Liver (tissue), 9 donors: ENCODE measurements around the gene RNF220. TPM values are rescaled to one million over a fixed set of nuclear protein-coding genes. Genes with fewer than 3 reads are reported as not detected.

Experiments used
- DNase-seq: peaks from one replicate; pipeline ENCODE4 v3.0.0-alpha.2; 2017; ENCODE audit warnings: low spot score
- H3K27ac ChIP-seq, 2 donors: one replicate each; pipeline ENCODE4 v1.7.0; 2013; ENCODE audit warnings: inconsistent platforms in 2 of 2, low read length in 2 of 2, control low read depth in 1 of 2, low read depth in 1 of 2, mild to moderate bottlenecking in 1 of 2
- H3K27me3 ChIP-seq, 4 donors: one replicate each; pipeline versions ENCODE4 v1.6.1 to v1.7.0; 2013; ENCODE audit warnings: low read length in 3 of 4, inconsistent platforms in 1 of 4, mild to moderate bottlenecking in 1 of 4, moderate library complexity in 1 of 4; ENCODE audit not compliant: control insufficient read depth in 4 of 4, insufficient read depth in 4 of 4
- H3K36me3 ChIP-seq, 4 donors: one replicate each; pipeline versions ENCODE4 v1.6.1 to v1.7.0; 2013; ENCODE audit warnings: low read length in 3 of 4, mild to moderate bottlenecking in 3 of 4, low read depth in 1 of 4, moderate library complexity in 1 of 4; ENCODE audit not compliant: control insufficient read depth in 4 of 4, insufficient read depth in 3 of 4
- H3K4me1 ChIP-seq, 4 donors: one replicate each; pipeline versions ENCODE4 v1.6.1 to v1.7.0; 2013; ENCODE audit warnings: low read length in 3 of 4, mild to moderate bottlenecking in 3 of 4, moderate library complexity in 1 of 4; ENCODE audit not compliant: control insufficient read depth in 4 of 4, insufficient read depth in 4 of 4
- H3K4me3 ChIP-seq, 3 donors: one replicate each; pipeline versions ENCODE4 v1.6.1 to v1.7.0; 2013; ENCODE audit warnings: low read length in 3 of 3, control low read depth in 1 of 3, low read depth in 1 of 3, mild to moderate bottlenecking in 1 of 3
- H3K9ac ChIP-seq, 2 donors: one replicate each; pipeline ENCODE4 v1.7.0; 2013; ENCODE audit warnings: low read length in 2 of 2, mild to moderate bottlenecking in 2 of 2, moderate library complexity in 2 of 2, control low read depth in 1 of 2, low read depth in 1 of 2
- H3K9me3 ChIP-seq, 4 donors: one replicate each; pipeline versions ENCODE4 v1.6.1 to v1.7.0; 2013; ENCODE audit warnings: low read length in 3 of 4; ENCODE audit not compliant: control insufficient read depth in 4 of 4
- EGR1 ChIP-seq, 2 donors: IDR thresholded peaks; 2 replicates each; pipeline ENCODE4 v1.6.1; 2016 to 2018; ENCODE audit warnings: antibody characterized with exemption in 2 of 2, low read depth in 2 of 2
- FOXA1 ChIP-seq: IDR thresholded peaks from 2 replicates; pipeline ENCODE4 v1.6.1; 2016; ENCODE audit warnings: antibody characterized with exemption
- FOXA2 ChIP-seq: IDR thresholded peaks from 2 replicates; pipeline ENCODE4 v1.6.1; 2016; ENCODE audit warnings: antibody characterized with exemption
- HNF4A ChIP-seq, 2 donors: conservative IDR thresholded peaks; 2 replicates each; pipeline ENCODE4 v1.6.1; 2016; ENCODE audit warnings: antibody characterized with exemption in 2 of 2, mild to moderate bottlenecking in 2 of 2
- HNF4G ChIP-seq: IDR thresholded peaks from 2 replicates; pipeline ENCODE4 v1.6.1; 2016; ENCODE audit warnings: antibody characterized with exemption
- NR2F2 ChIP-seq: IDR thresholded peaks from 2 replicates; pipeline ENCODE4 v1.6.1; 2016; ENCODE audit warnings: antibody characterized with exemption
- RAD21 ChIP-seq, 2 donors: IDR thresholded peaks; 2 replicates each; pipeline ENCODE4 v1.6.1; 2016; ENCODE audit warnings: antibody characterized with exemption in 2 of 2, mild to moderate bottlenecking in 2 of 2
- REST ChIP-seq: IDR thresholded peaks from 2 replicates; pipeline ENCODE4 v1.6.1; 2016; ENCODE audit warnings: antibody characterized with exemption, mild to moderate bottlenecking
- RXRA ChIP-seq, 2 donors: IDR thresholded peaks; 2 replicates each; pipeline ENCODE4 v1.6.1; 2017 to 2018; ENCODE audit warnings: antibody characterized with exemption in 2 of 2, mild to moderate bottlenecking in 1 of 2
- SP1 ChIP-seq: IDR thresholded peaks from 2 replicates; pipeline ENCODE4 v1.6.1; 2018; ENCODE audit warnings: antibody characterized with exemption, mild to moderate bottlenecking
- YY1 ChIP-seq: IDR thresholded peaks from 2 replicates; pipeline ENCODE4 v1.6.1; 2016; ENCODE audit warnings: antibody characterized with exemption, mild to moderate bottlenecking
- ZBTB33 ChIP-seq: IDR thresholded peaks from 2 replicates; pipeline ENCODE4 v1.6.1; 2016; ENCODE audit warnings: antibody characterized with exemption
- WGBS: extraction: QIAGEN DNeasy Blood & Tissue Kit; methylation state at CpG from one replicate; pipeline ENCODE4 v1.1.7; 2013; 5-methylcytosine and 5-hydroxymethylcytosine counted together
- polyA plus RNA-seq, 2 donors: library from polyadenylated mRNA; stranded (reverse) in 1 of 2; unstranded in 1 of 2; fragments of 200-250 nt in 1 of 2; fragments of >200 nt in 1 of 2; fragmentation: Nextera tagmentation in 1 of 2; extraction: Ambion mirVana in 1 of 2; gene quantifications; one replicate each; pipeline versions ENCODE4 v1.2.1 to v1.2.3, GENCODE V29; 2013 to 2015
- total RNA-seq, 2 donors: library from RNA; depleted of rRNA; stranded (reverse); fragments of >200 nt; gene quantifications; one replicate each; pipeline ENCODE4 v1.2.3, GENCODE V29; 2014
- TF ChIP-seq, protein P1 (sequence below): fragments of 150-350 bp; IDR thresholded peaks from 2 replicates; pipeline ENCODE4 v1.5.1; 2017; ENCODE audit warnings: improper control_type of control experiment, low read depth, low read length; ENCODE audit not compliant: missing input control
- donor health status: healthy.
- donor health status: healthy.
- donor health status: healthy.
- donor health status: healthy.
- donor health status: healthy.

Gene RNF220
- total and polyA plus RNA-seq, 4 donors = 18.2 to 35.8 (median 26.1) TPM

GRCh38 chr1:44409757-44410156, 4.7 kb downstream of the RNF220 start:
- peaks cover 7 to 40% (median 23%) of the 10 kb centered on the region in 4 donors for H3K27me3 ChIP-seq
- no peak overlapping the region for H3K9ac ChIP-seq
- WGBS = 43% methylated on average over 4 of the region's 4 CpGs

DNA sequence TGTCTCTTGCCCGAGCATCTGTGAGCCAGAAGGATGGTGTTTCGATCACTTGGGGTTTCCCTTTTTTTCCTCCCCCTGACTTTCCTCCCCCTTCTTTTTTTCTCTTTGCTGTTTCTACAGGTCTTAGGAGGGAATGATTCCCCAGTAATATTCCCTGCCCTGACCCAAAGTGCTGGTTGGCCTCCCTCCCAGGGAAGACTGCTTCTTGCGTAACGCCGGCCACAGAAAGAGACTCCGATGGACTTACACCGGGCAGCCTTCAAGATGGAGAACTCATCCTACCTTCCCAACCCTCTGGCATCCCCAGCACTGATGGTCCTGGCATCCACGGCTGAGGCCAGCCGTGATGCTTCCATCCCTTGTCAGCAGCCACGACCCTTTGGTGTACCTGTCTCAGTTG, 6.8 kb downstream of the RNF220 start:
- Histone ChIP-seq H3K4me1 (peaks cover 1 to 15% (median 12%) of the 10 kb centered on the region in 4 donors), H3K36me3 (no peaks in the 10 kb centered on the region), H3K4me3 (no peak overlapping the region), H3K27me3 (peaks cover 8 to 44% (median 28%) of the 10 kb centered on the region in 4 donors), H3K9me3 (peaks cover 0 to 12% (median 0%) of the 10 kb centered on the region in 4 donors), H3K27ac (no peak overlapping the region), H3K9ac (no peak overlapping the region)
- 71% methylated on average over 10 of the region's 10 CpGs for WGBS
- no peak for TF ChIP-seq NR2F2
- TF ChIP-seq REST = no peak
- no peak for TF ChIP-seq HNF4G
- TF ChIP-seq RXRA (IDR thresholded peaks at IDR 0.05) = no peak
- TF ChIP-seq RAD21 (IDR thresholded peaks at IDR 0.05) = no peak
- TF ChIP-seq HNF4A (conservative IDR thresholded peaks at IDR 0.05) = no peak
- TF ChIP-seq, protein P1, sequence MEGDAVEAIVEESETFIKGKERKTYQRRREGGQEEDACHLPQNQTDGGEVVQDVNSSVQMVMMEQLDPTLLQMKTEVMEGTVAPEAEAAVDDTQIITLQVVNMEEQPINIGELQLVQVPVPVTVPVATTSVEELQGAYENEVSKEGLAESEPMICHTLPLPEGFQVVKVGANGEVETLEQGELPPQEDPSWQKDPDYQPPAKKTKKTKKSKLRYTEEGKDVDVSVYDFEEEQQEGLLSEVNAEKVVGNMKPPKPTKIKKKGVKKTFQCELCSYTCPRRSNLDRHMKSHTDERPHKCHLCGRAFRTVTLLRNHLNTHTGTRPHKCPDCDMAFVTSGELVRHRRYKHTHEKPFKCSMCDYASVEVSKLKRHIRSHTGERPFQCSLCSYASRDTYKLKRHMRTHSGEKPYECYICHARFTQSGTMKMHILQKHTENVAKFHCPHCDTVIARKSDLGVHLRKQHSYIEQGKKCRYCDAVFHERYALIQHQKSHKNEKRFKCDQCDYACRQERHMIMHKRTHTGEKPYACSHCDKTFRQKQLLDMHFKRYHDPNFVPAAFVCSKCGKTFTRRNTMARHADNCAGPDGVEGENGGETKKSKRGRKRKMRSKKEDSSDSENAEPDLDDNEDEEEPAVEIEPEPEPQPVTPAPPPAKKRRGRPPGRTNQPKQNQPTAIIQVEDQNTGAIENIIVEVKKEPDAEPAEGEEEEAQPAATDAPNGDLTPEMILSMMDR = no peak
- no peak for TF ChIP-seq FOXA2
- TF ChIP-seq FOXA1 = no peak
- no peak for TF ChIP-seq EGR1 (IDR thresholded peaks at IDR 0.05; ENCODE audit: low read depth in 2 of 2)
- TF ChIP-seq ZBTB33 = no peak
- no peak for DNase-seq

More at GRCh38 chr1:44409757-44410156, 4.7 kb downstream of the RNF220 start:
- Histone ChIP-seq H3K4me1 (peaks cover 10 to 35% (median 22%) of the 10 kb centered on the region in 4 donors), H3K4me3 (no peak overlapping the region), H3K27ac (no peak overlapping the region), H3K36me3 (no peaks in the 10 kb centered on the region), H3K9me3 (peaks cover 0 to 12% (median 0%) of the 10 kb centered on the region in 4 donors)
- TF ChIP-seq FOXA1 = no peak
- no peak for TF ChIP-seq HNF4G
- TF ChIP-seq SP1 = no peak
- TF ChIP-seq YY1 = no peak
- TF ChIP-seq EGR1 (IDR thresholded peaks at IDR 0.05; ENCODE audit: low read depth in 2 of 2) = no peak
- TF ChIP-seq RAD21 (IDR thresholded peaks at IDR 0.05) = no peak
- DNase-seq = no peak
